ENCODE measurements around the gene TACC3. TPM values are rescaled to one million over a fixed set of nuclear protein-coding genes. Genes with fewer than 3 reads are reported as not detected.
A peak's percentile ranks its signal among the peaks of the same experiment; 100 is the strongest.

TACC3 gene
- total RNA-seq, 1 donor from 2014 or later, result 15.0 TPM

GRCh38 chr4:1714303-1715001, 6.9 kb upstream of the TACC3 start:
- no peaks in the 10 kb centered on the region for H3K27me3 ChIP-seq (ENCODE audit: insufficient read depth, low read length)
- FAIRE-seq (no peak), DNase-seq (ENCODE audit: low read depth) (no peak)
- H3K4me3 Mint-ChIP-seq (ENCODE audit: unreplicated experiment), result peak overlapping the region; percentile 45
- no peaks in the 10 kb centered on the region for H3K9me3 ChIP-seq (ENCODE audit: insufficient read depth, low read depth, low read length)
- H3K27me3 Mint-ChIP-seq (ENCODE audit: low read depth, unreplicated experiment), result no peaks in the 10 kb centered on the region
- H3K36me3 Mint-ChIP-seq (ENCODE audit: low read depth, unreplicated experiment), result peaks cover 8% of the 10 kb centered on the region
- no peak overlapping the region for H3K9ac ChIP-seq (ENCODE audit: low read length)
- H2AFZ ChIP-seq (ENCODE audit: low read depth, low read length), result no peak overlapping the region
- H3K79me2 ChIP-seq (ENCODE audit: insufficient read depth, low read length), result peaks cover 61% of the 10 kb centered on the region
- H3K9me3 Mint-ChIP-seq (ENCODE audit: unreplicated experiment), result no peaks in the 10 kb centered on the region
- peaks cover 6% of the 10 kb centered on the region for H3K4me1 ChIP-seq (ENCODE audit: insufficient read depth, low read length)
- no peak overlapping the region for H3K27ac Mint-ChIP-seq (ENCODE audit: unreplicated experiment)
- peaks cover 43% of the 10 kb centered on the region for H4K20me1 ChIP-seq (ENCODE audit: insufficient read depth, low read length)
- no peak for TF ChIP-seq EZH2 (IDR thresholded peaks at IDR 0.05; ENCODE audit: insufficient read depth, low read length)
- TF ChIP-seq CTCF (IDR thresholded peaks at IDR 0.05; ENCODE audit: insufficient read depth, low read depth, low read length), result no peak
- peaks cover 10% of the 10 kb centered on the region for H3K4me1 Mint-ChIP-seq (ENCODE audit: low read depth, unreplicated experiment)
- no peak overlapping the region for H3K4me3 ChIP-seq (ENCODE audit: insufficient read depth, low read depth, low read length)
- H3K27ac ChIP-seq (ENCODE audit: low read depth, low read length), result peak overlapping the region; percentile 5
- peak overlapping the region; percentile 3 for H3K4me2 ChIP-seq (ENCODE audit: low read length)
- H3K36me3 ChIP-seq (ENCODE audit: insufficient read depth, low read length), result peaks cover 2% of the 10 kb centered on the region

- TF ChIP-seq CTCF (IDR thresholded peaks at IDR 0.05; ENCODE audit: insufficient read depth, low read depth, low read length) (no peak), EZH2 (IDR thresholded peaks at IDR 0.05; ENCODE audit: insufficient read depth, low read length) (no peak)
- Histone ChIP-seq H3K4me1 (ENCODE audit: insufficient read depth, low read length) (peaks cover 11% of the 10 kb centered on the region), H3K79me2 (ENCODE audit: insufficient read depth, low read length) (peaks cover 62% of the 10 kb centered on the region), H3K36me3 (ENCODE audit: insufficient read depth, low read length) (peaks cover 1% of the 10 kb centered on the region), H2AFZ (ENCODE audit: low read depth, low read length) (no peak overlapping the region), H4K20me1 (ENCODE audit: insufficient read depth, low read length) (peaks cover 44% of the 10 kb centered on the region), H3K9ac (ENCODE audit: low read length) (no peak overlapping the region), H3K4me2 (ENCODE audit: low read length) (no peak overlapping the region), H3K27ac (ENCODE audit: low read depth, low read length) (peak overlapping the region; percentile 5), H3K27me3 (ENCODE audit: insufficient read depth, low read length) (no peaks in the 10 kb centered on the region), H3K9me3 (ENCODE audit: insufficient read depth, low read depth, low read length) (no peaks in the 10 kb centered on the region), H3K4me3 (ENCODE audit: insufficient read depth, low read depth, low read length) (no peak overlapping the region)
- H3K27ac Mint-ChIP-seq (ENCODE audit: unreplicated experiment), result no peak overlapping the region
- peak overlapping the region; percentile 27 for H3K4me3 Mint-ChIP-seq (ENCODE audit: unreplicated experiment)
- H3K27me3 Mint-ChIP-seq (ENCODE audit: low read depth, unreplicated experiment), result no peaks in the 10 kb centered on the region
- DNase-seq (ENCODE audit: low read depth) (no peak), FAIRE-seq (no peak)
- peaks cover 3% of the 10 kb centered on the region for H3K36me3 Mint-ChIP-seq (ENCODE audit: low read depth, unreplicated experiment)
- H3K4me1 Mint-ChIP-seq (ENCODE audit: low read depth, unreplicated experiment), result peaks cover 8% of the 10 kb centered on the region
- no peaks in the 10 kb centered on the region for H3K9me3 Mint-ChIP-seq (ENCODE audit: unreplicated experiment)
Observed at GRCh38 chr4:1715002-1715758, 6.1 kb upstream of the TACC3 start.

Data from astrocyte (in vitro differentiated cells and primary cell).